Panc1 (cell line): ENCODE data around the gene PADI3. TPM values are rescaled to one million over a fixed set of nuclear protein-coding genes. Genes with fewer than 3 reads are reported as not detected.

Source experiments
- ATAC-seq: fragments of 200-7000 bp; cut with Tn5 transposase; 2 replicates; pipeline ENCODE4 v1.9.1; 2020; ENCODE audit warnings: mild to moderate bottlenecking, moderate library complexity
- BruUV-seq: library from RNA; stranded (reverse); fragments of 400-500 nt; replicated peaks from 2 replicates; lab custom pipeline; 2021; lab: Mats Ljungman, UMichigan
- CTCF ChIA-PET: fragments of 300-600 bp; sonication (Branson Sonifier 250); formaldehyde crosslinking; loops from one replicate; lab custom pipeline; 2022; ENCODE audit warnings: antibody characterized with exemption; lab: Charles Lee
- POLR2A ChIA-PET: fragments of 300-600 bp; sonication (Branson Sonifier 250); formaldehyde crosslinking; loops from one replicate; lab custom pipeline; 2022; ENCODE audit warnings: antibody characterized with exemption; lab: Charles Lee
- DNase-seq: peaks from one replicate; pipeline ENCODE4 v3.0.0-alpha.2; 2010; ENCODE audit warnings: low read depth, low spot score
- H3K27ac ChIP-seq: 2 replicates; pipeline ENCODE4 v1.5.1; 2011; ENCODE audit warnings: mild to moderate bottlenecking, low read length, inconsistent platforms
- H3K27me3 ChIP-seq: fragments of 200-500 bp; sonication (Bioruptor generic); 2 replicates; pipeline ENCODE4 v1.6.0; 2014; ENCODE audit warnings: low read length, inconsistent platforms; ENCODE audit not compliant: control insufficient read depth, insufficient read depth
- H3K36me3 ChIP-seq: fragments of 200-500 bp; sonication (Bioruptor generic); 2 replicates; pipeline ENCODE4 v1.5.1; 2014; ENCODE audit warnings: inconsistent platforms, mild to moderate bottlenecking, low read length, moderate library complexity; ENCODE audit not compliant: control insufficient read depth, insufficient read depth
- H3K4me1 ChIP-seq: 2 replicates; pipeline ENCODE4 v1.5.1; 2011; ENCODE audit warnings: inconsistent platforms, mild to moderate bottlenecking, low read length, moderate library complexity; ENCODE audit not compliant: control insufficient read depth, insufficient read depth
- H3K4me3 ChIP-seq, 2 experiments: 2 replicates each; pipeline ENCODE4 v1.5.1; 2011 to 2012; ENCODE audit warnings: low read depth in 2 of 2, low read length in 2 of 2, mild to moderate bottlenecking in 2 of 2, inconsistent platforms in 1 of 2, moderate library complexity in 1 of 2
- H3K9me3 ChIP-seq: fragments of 200-500 bp; sonication (Bioruptor generic); 2 replicates; pipeline ENCODE4 v1.5.1; 2014; ENCODE audit warnings: low read depth, mild to moderate bottlenecking, inconsistent platforms, low read length, moderate library complexity; ENCODE audit not compliant: control insufficient read depth, insufficient read depth
- CTCF ChIP-seq: fragments of 450-650 bp; IDR thresholded peaks from 2 replicates; pipeline ENCODE4 v1.5.1; 2017; ENCODE audit warnings: mild to moderate bottlenecking
- POLR2AphosphoS5 ChIP-seq: IDR thresholded peaks from 2 replicates; pipeline ENCODE4 v1.6.1; 2012; ENCODE audit warnings: mild to moderate bottlenecking, low read depth, low read length, moderate library complexity
- REST ChIP-seq, 2 experiments: IDR thresholded peaks; 2 replicates each; pipeline ENCODE4 v1.6.1; 2011 to 2012; ENCODE audit warnings: low read depth in 2 of 2, control low read depth in 1 of 2, low read length in 1 of 2, mild to moderate bottlenecking in 1 of 2, moderate library complexity in 1 of 2; ENCODE audit not compliant: insufficient read depth in 1 of 2
- SIN3A ChIP-seq: IDR thresholded peaks from 2 replicates; pipeline ENCODE4 v1.6.1; 2012; ENCODE audit warnings: low read depth, mild to moderate bottlenecking, low read length, moderate library complexity, borderline replicate concordance; ENCODE audit not compliant: insufficient read depth
- TCF7L2 ChIP-seq: IDR thresholded peaks from 2 replicates; pipeline ENCODE4 v1.6.1; 2011; ENCODE audit warnings: mild to moderate bottlenecking, low read depth, low read length, inconsistent platforms
- in situ Hi-C: cut with HindIII; loops from 2 replicates; pipeline ENCODE4 v1.10.0; 2016; ENCODE audit warnings: low sequenced_read_pairs, low pct_unique_long_range_greater_than_20kb
- intact Hi-C: fragments of 100-400 bp; cut with micrococcal nuclease; formaldehyde crosslinking; loops from one replicate; pipeline ENCODE4 v1.10.0; 2022; ENCODE audit not compliant: unreplicated experiment
- total RNA-seq: library from RNA; stranded (reverse); gene quantifications from one replicate; pipeline ENCODE4 v1.2.1, GENCODE V29; 2021; ENCODE audit not compliant: unreplicated experiment

Gene PADI3
- total RNA-seq, 1 experiment from 2014 or later = 3.4 TPM

- Histone ChIP-seq H3K4me3 (no peak overlapping the region), H3K9me3 (no peaks in the 10 kb centered on the region), H3K27ac (no peak overlapping the region), H3K4me1 (no peaks in the 10 kb centered on the region), H3K36me3 (no peaks in the 10 kb centered on the region), H3K27me3 (no peaks in the 10 kb centered on the region)
- in situ Hi-C loops (no loop called here), intact Hi-C loops (no loop called here)
- CTCF ChIA-PET = interaction anchor here (0.6 to 1.0 kb wide), 3 partner anchors 11 to 153 kb away, joined by 3 to 10 read pairs (median 3); no protein-coding TSS in a partner anchor
- no TSS peak for BruUV-seq
- POLR2A ChIA-PET = no interaction called here
- TF ChIP-seq TCF7L2 (no peak), REST (IDR thresholded peaks at IDR 0.05; ENCODE audit: insufficient read depth in 1 of 2, low read depth in 2 of 2, low read length in 1 of 2) (no peak), CTCF (no peak), POLR2AphosphoS5 (no peak), SIN3A (no peak)
- DNase-seq (no peak), ATAC-seq (no peak)
Measured at GRCh38 chr1:17277511-17278159, 28.7 kb downstream of the PADI3 start.

GRCh38 chr1:17278996-17279830 is 30.3 kb downstream of the PADI3 start:
- BruUV-seq = no TSS peak
- Histone ChIP-seq H3K36me3 (no peaks in the 10 kb centered on the region), H3K27me3 (no peaks in the 10 kb centered on the region; the same call in 1 of the 2 replicates), H3K9me3 (no peaks in the 10 kb centered on the region), H3K27ac (no peak overlapping the region), H3K4me1 (no peaks in the 10 kb centered on the region), H3K4me3 (no peak overlapping the region)
- CTCF ChIA-PET = interaction anchor here (1.0 kb wide), 1 partner anchor 57 kb away, joined by 10 read pairs; no protein-coding TSS in a partner anchor
- POLR2A ChIA-PET = no interaction called here
- no peak for DNase-seq
- TF ChIP-seq TCF7L2 (no peak), REST (IDR thresholded peaks at IDR 0.05; ENCODE audit: insufficient read depth in 1 of 2, low read depth in 2 of 2, low read length in 1 of 2) (no peak)
- no peak for ATAC-seq
- intact Hi-C loops = no loop called here
- in situ Hi-C loops = no loop called here
